Neuronal stem cell (in vitro differentiated cells): ENCODE results near the gene TAF12.
"Not testable (repeated sequence)": the region's sequence is repeated elsewhere in the genome, so short reads cannot be mapped to it uniquely, and the experiment has no call there.

ENCODE experiments used
- DNase-seq: peaks from one replicate; pipeline ENCODE4 v3.0.0-alpha.2; 2013; ENCODE audit warnings: low spot score
- H2AFZ ChIP-seq: one replicate; pipeline ENCODE4 v1.6.1; 2013; ENCODE audit warnings: mild to moderate bottlenecking, low read length, inconsistent platforms
- H2AK5ac ChIP-seq: 2 replicates; pipeline ENCODE4 v1.6.1; 2013; ENCODE audit warnings: low read depth, mild to moderate bottlenecking, inconsistent platforms, low read length, moderate library complexity, mixed read lengths
- H2BK120ac ChIP-seq: 2 replicates; pipeline ENCODE4 v1.6.1; 2013; ENCODE audit warnings: low read depth, mild to moderate bottlenecking, inconsistent platforms, low read length, moderate library complexity, mixed read lengths
- H2BK12ac ChIP-seq: one replicate; pipeline ENCODE4 v1.6.1; 2013; ENCODE audit warnings: low read length, inconsistent platforms
- H2BK15ac ChIP-seq: 2 replicates; pipeline ENCODE4 v1.6.1; 2013; ENCODE audit warnings: mild to moderate bottlenecking, low read length, inconsistent platforms, mixed read lengths
- H2BK5ac ChIP-seq: one replicate; pipeline ENCODE4 v1.6.1; 2013; ENCODE audit warnings: inconsistent platforms, mild to moderate bottlenecking, low read length, moderate library complexity
- H3K14ac ChIP-seq: one replicate; pipeline ENCODE4 v1.6.1; 2013; ENCODE audit warnings: low read length, inconsistent platforms
- H3K18ac ChIP-seq: 2 replicates; pipeline ENCODE4 v1.6.1; 2013; ENCODE audit warnings: low read length, inconsistent platforms
- H3K23ac ChIP-seq: 2 replicates; pipeline ENCODE4 v1.6.1; 2013; ENCODE audit warnings: low read depth, mild to moderate bottlenecking, mixed read lengths, low read length, inconsistent platforms; ENCODE audit not compliant: poor library complexity
- H3K27ac ChIP-seq: replicated peaks from 3 replicates; pipeline ENCODE4 v1.5.1; 2013; ENCODE audit warnings: low read length, inconsistent platforms
- H3K27me3 ChIP-seq, 3 experiments: 2 replicates each; pipeline ENCODE4 v1.6.1; 2013; ENCODE audit warnings: low read length in 3 of 3, mild to moderate bottlenecking in 2 of 3, inconsistent platforms in 1 of 3, low read depth in 1 of 3, mixed read lengths in 1 of 3, moderate library complexity in 1 of 3; ENCODE audit not compliant: control insufficient read depth in 3 of 3, insufficient read depth in 3 of 3
- H3K36me3 ChIP-seq, 2 donors: replicated peaks in 1 of 2; 2 replicates each; pipeline ENCODE4 v1.6.1; 2013; ENCODE audit warnings: low read length in 2 of 2; ENCODE audit not compliant: control insufficient read depth in 2 of 2, insufficient read depth in 2 of 2
- H3K4ac ChIP-seq: 2 replicates; pipeline ENCODE4 v1.6.1; 2013; ENCODE audit warnings: inconsistent platforms, mild to moderate bottlenecking, low read length, moderate library complexity
- H3K4me1 ChIP-seq, 2 donors: 1 replicate in 1 of 2; 2 replicates in 1 of 2; pipeline ENCODE4 v1.6.1; 2013; ENCODE audit warnings: low read length in 2 of 2, low read depth in 1 of 2; ENCODE audit not compliant: control insufficient read depth in 2 of 2, insufficient read depth in 1 of 2
- H3K4me2 ChIP-seq: one replicate; pipeline ENCODE4 v1.6.1; 2013; ENCODE audit warnings: mild to moderate bottlenecking, low read length, inconsistent platforms; ENCODE audit not compliant: insufficient read depth, poor library complexity, severe bottlenecking
- H3K4me3 ChIP-seq, 2 donors: 2 replicates each; pipeline ENCODE4 v1.5.1; 2013; ENCODE audit warnings: low read length in 2 of 2, mild to moderate bottlenecking in 2 of 2, inconsistent platforms in 1 of 2, moderate library complexity in 1 of 2
- H3K79me1 ChIP-seq: one replicate; pipeline ENCODE4 v1.6.1; 2013; ENCODE audit warnings: low read depth, mild to moderate bottlenecking, inconsistent platforms, low read length, moderate library complexity
- H3K9ac ChIP-seq: one replicate; pipeline ENCODE4 v1.6.1; 2013; ENCODE audit warnings: mild to moderate bottlenecking, low read depth, low read length, inconsistent platforms; ENCODE audit not compliant: poor library complexity
- H3K9me3 ChIP-seq, 2 donors: replicated peaks in 1 of 2; 2 replicates each; pipeline versions ENCODE3 to v1.6.1; 2013; ENCODE audit warnings: low read length in 2 of 2, mild to moderate bottlenecking in 2 of 2, inconsistent platforms in 1 of 2, low read depth in 1 of 2, mixed read lengths in 1 of 2, moderate library complexity in 1 of 2; ENCODE audit not compliant: control insufficient read depth in 2 of 2, insufficient read depth in 1 of 2
- H4K8ac ChIP-seq: one replicate; pipeline ENCODE4 v1.6.1; 2013; ENCODE audit warnings: low read depth, mild to moderate bottlenecking, inconsistent platforms, low read length, moderate library complexity
- H4K91ac ChIP-seq: one replicate; pipeline ENCODE4 v1.6.1; 2013; ENCODE audit warnings: low read length, low read depth, mild to moderate bottlenecking, inconsistent platforms; ENCODE audit not compliant: poor library complexity
- WGBS, 2 donors: extraction: QIAGEN DNeasy Blood & Tissue Kit; methylation state at CpG; one replicate each; pipeline ENCODE4 v1.1.7; 2013; ENCODE audit warnings: missing lambda C conversion rate in 2 of 2, mixed read lengths in 1 of 2; ENCODE audit not compliant: insufficient read length in 2 of 2, insufficient replicate concordance in 1 of 2; ENCODE audit errors: extremely low coverage in 2 of 2; 5-methylcytosine and 5-hydroxymethylcytosine counted together

TAF12 gene

DNA sequence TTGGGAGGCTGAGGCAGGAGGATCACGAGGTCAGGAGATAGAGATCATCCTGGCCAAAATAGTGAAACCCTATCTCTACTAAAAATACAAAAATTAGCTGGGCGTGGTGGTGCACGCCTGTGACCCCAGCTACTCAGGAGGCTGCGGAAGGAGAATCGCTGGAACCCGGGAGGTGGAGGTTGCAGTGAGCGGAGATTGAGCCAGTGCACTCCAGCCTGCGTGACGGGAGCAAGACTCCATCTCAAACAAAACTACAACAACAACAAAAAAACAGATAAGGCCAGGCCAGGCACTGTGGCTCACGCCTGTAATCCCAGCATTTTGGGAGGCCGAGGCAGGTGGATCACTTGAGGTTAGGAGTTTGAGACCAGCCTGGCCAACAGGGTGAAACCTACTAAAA lies 2.5 kb upstream of the TAF12 start:
- not testable (repeated sequence) for H2BK120ac ChIP-seq, H2AFZ ChIP-seq, H3K23ac ChIP-seq, H3K4me2 ChIP-seq, H3K27me3 ChIP-seq, H3K9ac ChIP-seq, H3K14ac ChIP-seq, H3K4ac ChIP-seq, H3K4me3 ChIP-seq, H3K79me1 ChIP-seq, H3K27ac ChIP-seq, H2AK5ac ChIP-seq, H4K8ac ChIP-seq, H3K4me1 ChIP-seq, H2BK12ac ChIP-seq, H4K91ac ChIP-seq, H2BK5ac ChIP-seq, DNase-seq, H3K36me3 ChIP-seq, H3K9me3 ChIP-seq, H2BK15ac ChIP-seq, H3K18ac ChIP-seq
- no CpG with 5 or more reads among the region's 11 CpGs for WGBS, 2 donors

DNA sequence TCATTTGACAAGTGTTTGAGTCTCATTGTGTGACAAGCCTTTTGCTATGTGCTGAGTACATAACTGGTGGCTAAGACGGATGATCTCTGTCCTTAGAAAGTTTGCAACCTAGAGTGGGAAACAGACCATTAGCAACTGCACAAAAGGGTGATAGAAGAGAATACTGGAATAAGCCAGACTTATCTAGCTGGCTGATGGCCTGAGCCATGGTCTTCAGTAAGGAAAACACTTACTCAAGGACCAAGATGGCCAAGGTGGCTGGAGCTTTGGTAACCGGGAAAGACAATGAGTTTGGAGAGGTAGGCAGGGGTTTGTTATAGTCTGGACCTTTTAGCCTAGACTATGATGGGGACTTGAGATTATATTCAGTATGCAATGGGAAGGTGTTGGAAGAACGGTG lies 1.6 kb upstream of the TAF12 start:
- no peak overlapping the region for H3K9ac ChIP-seq
- no peak overlapping the region for H2BK15ac ChIP-seq
- H3K9me3 ChIP-seq = no peaks in the 10 kb centered on the region
- no peak overlapping the region for H3K18ac ChIP-seq
- H3K23ac ChIP-seq = no peak overlapping the region
- H2BK12ac ChIP-seq = no peak overlapping the region
- H3K4me1 ChIP-seq = peaks cover 5 to 6% of the 10 kb centered on the region in 2 donors
- H2AK5ac ChIP-seq = no peak overlapping the region
- no peak overlapping the region for H3K4me3 ChIP-seq
- H4K91ac ChIP-seq = no peak overlapping the region
- no peak overlapping the region for H4K8ac ChIP-seq
- no peak overlapping the region for H3K14ac ChIP-seq
- no peaks in the 10 kb centered on the region for H3K27me3 ChIP-seq
- no peak overlapping the region for H2AFZ ChIP-seq
- H3K36me3 ChIP-seq = peaks cover 0 to 4% of the 10 kb centered on the region in 2 donors
- no peak overlapping the region for H3K27ac ChIP-seq
- no CpG with 5 or more reads among the region's 3 CpGs for WGBS, 2 donors
- H3K4ac ChIP-seq = no peak overlapping the region
- no peaks in the 10 kb centered on the region for H3K79me1 ChIP-seq
- H2BK120ac ChIP-seq = no peak overlapping the region
- H2BK5ac ChIP-seq = no peak overlapping the region
- no peak for DNase-seq
- H3K4me2 ChIP-seq = no peak overlapping the region

DNA sequence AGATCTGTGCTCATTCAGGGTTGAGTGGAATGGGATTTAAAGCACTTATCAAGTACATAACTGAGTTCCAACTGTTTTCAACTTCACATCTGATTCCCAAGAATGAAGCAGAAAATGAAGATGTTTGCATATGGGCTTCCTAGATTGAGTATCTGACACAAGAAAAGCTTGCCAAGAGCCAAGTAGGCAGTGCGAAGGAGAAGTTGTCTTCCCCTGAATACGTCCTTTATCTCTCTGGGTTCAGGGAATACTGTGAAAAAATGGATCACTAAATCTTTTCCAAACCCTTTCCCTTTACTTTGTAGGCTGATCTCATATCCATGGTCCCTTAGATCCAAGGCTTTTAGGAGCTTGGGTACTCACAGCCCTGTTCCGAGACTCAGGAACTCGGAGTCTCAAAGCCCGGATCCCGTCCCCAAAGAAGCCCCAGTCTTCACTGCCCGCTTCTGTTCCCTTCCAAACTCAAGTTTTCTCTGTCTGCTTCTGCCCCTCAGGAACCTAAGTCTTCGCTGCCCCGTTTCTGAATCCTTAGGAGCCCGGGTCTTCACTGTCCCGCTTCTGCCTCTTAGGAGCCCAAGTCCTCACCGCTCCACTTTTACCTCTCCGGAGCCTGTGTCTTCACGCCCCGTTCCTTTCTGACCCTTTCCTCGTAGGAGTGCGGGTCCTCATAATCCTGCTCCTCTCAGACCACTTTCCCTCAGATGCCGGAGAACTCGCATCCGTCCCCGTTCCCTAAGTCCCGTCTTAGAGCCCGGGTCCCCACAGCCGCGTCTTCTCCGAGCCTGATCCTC lies 616 bp downstream of the TAF12 start:
- Histone ChIP-seq H3K27ac (peak overlapping the region; percentile 71), H3K9me3 (no peaks in the 10 kb centered on the region), H2AK5ac (no peak overlapping the region), H2AFZ (peak overlapping the region; percentile 93), H3K23ac (peak overlapping the region; percentile 82), H4K91ac (no peak overlapping the region), H3K14ac (peak overlapping the region; percentile 89), H2BK120ac (no peak overlapping the region), H3K27me3 (no peaks in the 10 kb centered on the region), H3K79me1 (no peaks in the 10 kb centered on the region), H2BK5ac (no peak overlapping the region), H3K4me2 (peak overlapping the region; percentile 55), H3K18ac (peak overlapping the region; percentile 84), H3K9ac (peak overlapping the region; percentile 97), H4K8ac (no peak overlapping the region), H3K4ac (no peak overlapping the region), H2BK15ac (no peak overlapping the region), H3K4me3 (peak overlapping the region; percentile 88 to 89), H2BK12ac (no peak overlapping the region), H3K4me1 (peaks cover 4% of the 10 kb centered on the region in 2 donors), H3K36me3 (peaks cover 0 to 4% of the 10 kb centered on the region in 2 donors)
- WGBS, 2 donors = no CpG with 5 or more reads among the region's 26 CpGs
- DNase-seq = peak; percentile 21

DNA sequence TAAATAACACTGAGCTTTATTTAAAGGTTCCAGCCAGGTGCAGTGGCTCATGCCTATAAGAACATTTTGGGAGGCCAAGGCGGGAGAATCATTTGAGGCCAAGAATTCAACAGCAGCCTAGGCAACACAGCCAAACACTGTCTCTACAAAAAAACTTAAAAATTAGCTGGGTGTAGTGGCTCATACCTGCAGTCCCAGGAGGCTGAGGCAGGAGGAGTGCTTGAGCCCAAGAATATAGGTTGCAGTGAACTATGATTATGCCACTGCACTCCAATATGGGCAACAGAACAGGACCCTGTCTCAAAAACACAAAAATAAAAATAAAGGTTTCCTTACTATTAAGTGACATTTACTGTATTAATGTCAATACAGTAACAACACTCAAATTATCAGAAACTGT lies 2.1 kb downstream of the TAF12 start:
- H3K4me2 ChIP-seq = no peak overlapping the region
- DNase-seq = no peak

More for the DNA sequence above, 2.1 kb downstream of the TAF12 start:
- H3K9ac ChIP-seq = no peak overlapping the region
- H4K8ac ChIP-seq = no peak overlapping the region
- no peak overlapping the region for H3K23ac ChIP-seq
- H2AFZ ChIP-seq = no peak overlapping the region
- no peak overlapping the region for H2BK5ac ChIP-seq
- H2BK12ac ChIP-seq = no peak overlapping the region
- H3K9me3 ChIP-seq = no peaks in the 10 kb centered on the region
- no peaks in the 10 kb centered on the region for H3K27me3 ChIP-seq
- no peak overlapping the region for H3K18ac ChIP-seq
- H2BK15ac ChIP-seq = no peak overlapping the region
- no peak overlapping the region for H3K4ac ChIP-seq
- no peak overlapping the region for H3K14ac ChIP-seq
- no peak overlapping the region for H3K4me3 ChIP-seq
- H3K36me3 ChIP-seq = peaks cover 0 to 8% of the 10 kb centered on the region in 2 donors
- no peak overlapping the region for H2AK5ac ChIP-seq
- H3K79me1 ChIP-seq = no peaks in the 10 kb centered on the region
- H3K27ac ChIP-seq = no peak overlapping the region
- peaks cover 4% of the 10 kb centered on the region in 2 donors for H3K4me1 ChIP-seq
- no CpG with 5 or more reads among the region's 1 CpG for WGBS, 2 donors
- no peak overlapping the region for H2BK120ac ChIP-seq
- no peak overlapping the region for H4K91ac ChIP-seq
